K562 (cell line): Measurements from ENCODE around the gene LBX1. TPM values are rescaled to one million over a fixed set of nuclear protein-coding genes. Genes with fewer than 3 reads are reported as not detected.

ENCODE experiments used
- ATAC-seq: fragments of 200-7000 bp; cut with Tn5 transposase; 3 replicates; pipeline ENCODE4 v1.9.1; 2020; ENCODE audit warnings: moderate library complexity
- BruUV-seq: library from RNA; stranded (reverse); fragments of 400-500 nt; replicated peaks from 2 replicates; lab custom pipeline; 2021; lab: Mats Ljungman, UMichigan
- CTCF ChIA-PET: fragments of 300-600 bp; formaldehyde crosslinking; extraction: SDS; loops from one replicate; lab custom pipeline; 2021; ENCODE audit warnings: low intra/inter-chr PET ratio; lab: Yijun Ruan, JAX
- POLR2A ChIA-PET: fragments of 300-600, 350-650 bp; sonication (Branson Sonifier 250); formaldehyde crosslinking; extraction: SDS; loops from one replicate; lab custom pipeline; 2021; ENCODE audit warnings: antibody characterized with exemption, inconsistent platforms; lab: Yijun Ruan, JAX
- DNase-seq, 4 experiments: peaks; one replicate each; pipeline versions ENCODE4 v3.0.0 to v3.0.0-alpha.2; 2011 to 2018; ENCODE audit warnings: low spot score in 3 of 4, mixed read lengths in 3 of 4; ENCODE audit errors: extremely low read depth in 1 of 4
- FAIRE-seq: peaks from 2 replicates; lab custom pipeline; 2011; peaks lifted over from hg19 to GRCh38; lab: Jason Lieb, UNC
- H2AFZ ChIP-seq: 2 replicates; pipeline ENCODE4 v1.6.0; 2011; ENCODE audit warnings: low read depth, low read length, control low read depth, inconsistent platforms
- H3K27ac ChIP-seq: fragments of 200-600 bp; 3 replicates; pipeline ENCODE4 v1.8.0; 2011; ENCODE audit warnings: low read depth, mild to moderate bottlenecking, control low read depth, inconsistent platforms, low read length, moderate library complexity, mixed read lengths; ENCODE audit errors: extremely low read depth
- H3K27me3 ChIP-seq, 2 experiments: fragments of 300-600 bp in 1 of 2; 2 replicates in 1 of 2; 3 replicates in 1 of 2; pipeline versions ENCODE4 v1.6.0 to v1.8.0; 2011; ENCODE audit warnings: inconsistent platforms in 2 of 2, low read length in 2 of 2, mild to moderate bottlenecking in 1 of 2, mixed read lengths in 1 of 2, moderate library complexity in 1 of 2; ENCODE audit not compliant: control insufficient read depth in 2 of 2, insufficient read depth in 2 of 2
- H3K36me3 ChIP-seq: fragments of 300-600 bp; 3 replicates; pipeline ENCODE4 v1.8.0; 2011; ENCODE audit warnings: mild to moderate bottlenecking, low read length, inconsistent platforms; ENCODE audit not compliant: control insufficient read depth, insufficient read depth
- H3K4me1 ChIP-seq, 2 experiments: fragments of 200-600 bp in 1 of 2; replicated peaks in 1 of 2; 2 replicates in 1 of 2; 3 replicates in 1 of 2; pipeline versions ENCODE4 v1.5.1 to v1.8.0; 2011; ENCODE audit warnings: inconsistent platforms in 2 of 2, low read length in 2 of 2, mild to moderate bottlenecking in 1 of 2, mixed read lengths in 1 of 2, moderate library complexity in 1 of 2; ENCODE audit not compliant: control insufficient read depth in 2 of 2, insufficient read depth in 2 of 2
- H3K4me2 ChIP-seq: 2 replicates; pipeline ENCODE4 v1.6.1; 2011; ENCODE audit warnings: low read length, control low read depth, inconsistent platforms, mixed read lengths; ENCODE audit not compliant: insufficient read depth
- H3K4me3 ChIP-seq: fragments of 200-600 bp; sonication (generic), shearing (Covaris generic); 2 replicates; pipeline ENCODE4 v1.5.1; 2016; ENCODE audit warnings: control low read depth, inconsistent platforms
- H3K79me2 ChIP-seq: fragments of 200-600 bp; 3 replicates; pipeline ENCODE4 v1.8.0; 2011; ENCODE audit warnings: low read length, inconsistent platforms; ENCODE audit not compliant: control insufficient read depth, insufficient read depth
- H3K9ac ChIP-seq, 2 experiments: 2 replicates each; pipeline versions ENCODE4 v1.6.0 to v1.6.1; 2011; ENCODE audit warnings: low read depth in 2 of 2, low read length in 2 of 2, control low read depth in 1 of 2, inconsistent platforms in 1 of 2, mild to moderate bottlenecking in 1 of 2, mixed read lengths in 1 of 2; ENCODE audit not compliant: insufficient read depth in 1 of 2
- H3K9me1 ChIP-seq: one replicate; pipeline ENCODE4 v1.6.0; 2011; ENCODE audit warnings: inconsistent platforms, mild to moderate bottlenecking, low read length, moderate library complexity; ENCODE audit not compliant: control insufficient read depth, insufficient read depth
- H3K9me3 ChIP-seq: replicated peaks from 2 replicates; pipeline ENCODE4 v1.5.1; 2011; ENCODE audit warnings: low read depth, low read length, inconsistent platforms; ENCODE audit not compliant: control insufficient read depth, insufficient read depth
- H4K20me1 ChIP-seq: replicated peaks from 2 replicates; pipeline ENCODE4 v1.6.1; 2011; ENCODE audit warnings: low read length, inconsistent platforms, mixed read lengths; ENCODE audit not compliant: control insufficient read depth, insufficient read depth
- CEBPB ChIP-seq: fragments of 450-650 bp; IDR thresholded peaks from 2 replicates; pipeline ENCODE4 v1.6.1; 2016; ENCODE audit warnings: missing genetic modification characterization, missing compliant biosample characterization
- KAT7 ChIP-seq: sonication (generic); formaldehyde crosslinking; IDR thresholded peaks from 2 replicates; pipeline ENCODE4 v1.8.0; 2022; ENCODE audit warnings: missing genetic modification reagents, mild to moderate bottlenecking, borderline replicate concordance
- MED1 ChIP-seq: sonication (generic); formaldehyde crosslinking; IDR thresholded peaks from 2 replicates; pipeline ENCODE4 v1.8.1; 2023; ENCODE audit warnings: missing genetic modification reagents, borderline replicate concordance
- NCOR1 ChIP-seq: fragments of 450-650 bp; IDR thresholded peaks from 2 replicates; pipeline ENCODE4 v1.6.1; 2016; ENCODE audit warnings: mild to moderate bottlenecking, moderate library complexity
- RAD21 ChIP-seq, 2 experiments: fragments of 250-450 bp in 1 of 2; fragments of 450-650 bp in 1 of 2; sonication (Bioruptor Pico) in 1 of 2; formaldehyde crosslinking in 1 of 2; IDR thresholded peaks in 1 of 2; conservative IDR thresholded peaks in 1 of 2; 2 replicates each; pipeline versions ENCODE4 v1.4.0 to v1.8.0; 2020 to 2022; ENCODE audit warnings: mild to moderate bottlenecking in 2 of 2, moderate library complexity in 1 of 2
- SP2 ChIP-seq: IDR thresholded peaks from 2 replicates; pipeline ENCODE4 v1.6.1; 2011; ENCODE audit warnings: mild to moderate bottlenecking, low read depth, low read length, moderate library complexity; ENCODE audit not compliant: poor library complexity, severe bottlenecking; ENCODE audit errors: extremely low read depth
- ZNF217 ChIP-seq: sonication (generic); formaldehyde crosslinking; IDR thresholded peaks from 2 replicates; pipeline ENCODE4 v1.8.0; 2022; ENCODE audit warnings: mild to moderate bottlenecking, missing genetic modification reagents
- ZNF253 ChIP-seq: fragments of 250-450 bp; sonication (Bioruptor Pico); conservative IDR thresholded peaks from 2 replicates; pipeline ENCODE4 v1.6.1; 2021; ENCODE audit warnings: mild to moderate bottlenecking
- WGBS: fragments of 100-300 bp; shearing (Covaris generic); methylation state at CpG from one replicate; pipeline ENCODE4 v1.1.6; 2016; ENCODE audit warnings: low coverage, mixed read lengths; ENCODE audit not compliant: insufficient coverage; ENCODE audit errors: missing lambda C conversion rate; 5-methylcytosine and 5-hydroxymethylcytosine counted together
- in situ Hi-C: fragments of 300-500 bp; cut with MboI; formaldehyde crosslinking; loops from 4 replicates; pipeline ENCODE4 v1.15.0; 2018; ENCODE audit warnings: inconsistent platforms, mixed read lengths
- intact Hi-C: fragments of 100-400 bp; cut with micrococcal nuclease; formaldehyde crosslinking; loops from 2 replicates; pipeline ENCODE4 v1.14.2; 2022
- polyA plus RNA-seq, 8 experiments: library from polyadenylated mRNA; depleted of rRNA in 4 of 8; stranded (reverse) in 5 of 8; unstranded in 3 of 8; fragments of >200 nt; fragmentation: Nextera tagmentation in 2 of 8; fragmentation: Illumina TruSeq in 1 of 8; extraction: Ambion mirVana in 2 of 8; extraction: Trizol in 1 of 8; gene quantifications; 2 replicates each; pipeline versions ENCODE4 v1.2.1 to v1.2.3, GENCODE V29; 2011 to 2014; ENCODE audit warnings: inconsistent platforms in 1 of 8, missing spikeins in 1 of 8
- total RNA-seq, 7 experiments: library from RNA; depleted of rRNA in 6 of 7; stranded (reverse); fragments of >200 nt in 6 of 7; fragmentation: Illumina TruSeq in 2 of 7; extraction: Trizol in 2 of 7; gene quantifications; 2 replicates each; pipeline versions ENCODE4 v1.2.1 to v1.2.3, GENCODE V29; 2011 to 2021; ENCODE audit warnings: low replicate concordance in 1 of 7
- TF ChIP-seq, protein P1 (sequence below): IDR thresholded peaks from 3 replicates; pipeline ENCODE4 v1.6.1; 2011; ENCODE audit warnings: borderline replicate concordance, mild to moderate bottlenecking, moderate library complexity; ENCODE audit not compliant: insufficient read length; ENCODE audit errors: extremely low read depth

LBX1 gene
- total and polyA plus RNA-seq, 9 of the 15 experiments (the other 6 are each of a cell fraction or from before 2014, with no cell fraction given) = not detected

- no peaks in the 10 kb centered on the region for H3K79me2 ChIP-seq
- DNase-seq (no peak), FAIRE-seq (no peak), ATAC-seq (no peak)
- ChIA-PET POLR2A (interaction anchor here (0.5 kb wide), 1 partner anchor 510 kb away, joined by 4 read pairs; no protein-coding TSS in a partner anchor), CTCF (no interaction called here)
- TF ChIP-seq NCOR1 (no peak), MED1 (CRISPR knock-in tag) (no peak), CEBPB (tag) (peak; percentile 44)
- no TSS peak for BruUV-seq
- no peak overlapping the region for H3K4me2 ChIP-seq
- in situ Hi-C loops = no loop called here
- WGBS = 13% methylated on average over 20 of the region's 21 CpGs
- H3K4me3 ChIP-seq = no peak overlapping the region
- peaks cover 0 to 10% of the 10 kb centered on the region in 2 experiments; a peak in 2 of 5 replicates for H3K4me1 ChIP-seq
- no peaks in the 10 kb centered on the region for H3K9me1 ChIP-seq
- H2AFZ ChIP-seq = no peak overlapping the region
- no peaks in the 10 kb centered on the region for H4K20me1 ChIP-seq
- intact Hi-C loops = no loop called here
- no peaks in the 10 kb centered on the region for H3K36me3 ChIP-seq
- no peak overlapping the region for H3K27ac ChIP-seq
- no peaks in the 10 kb centered on the region for H3K9me3 ChIP-seq
- no peak overlapping the region for H3K9ac ChIP-seq
- H3K27me3 ChIP-seq = peaks cover 18 to 62% of the 10 kb centered on the region in 2 experiments
Observed at GRCh38 chr10:101241840-101242707, 12.8 kb upstream of the LBX1 start.

- POLR2A ChIA-PET = interaction anchor here (0.6 kb wide), 1 partner anchor 41 kb away, joined by 3 read pairs; no protein-coding TSS in a partner anchor
- peak; percentile 33 to 53 (median 45) for DNase-seq
- TF ChIP-seq RAD21 (CRISPR knock-in tag; conservative IDR thresholded peaks at IDR 0.05 in 1 of 2, IDR thresholded peaks at IDR 0.05 in 1 of 2) (peak in 1 of 2 experiments; percentile 22; a peak in 1 of 4 replicates), SP2 (no peak), ZNF217 (CRISPR knock-in tag) (no peak), KAT7 (CRISPR knock-in tag) (no peak), ZNF253 (CRISPR knock-in tag) (no peak)
- TF ChIP-seq, protein P1, sequence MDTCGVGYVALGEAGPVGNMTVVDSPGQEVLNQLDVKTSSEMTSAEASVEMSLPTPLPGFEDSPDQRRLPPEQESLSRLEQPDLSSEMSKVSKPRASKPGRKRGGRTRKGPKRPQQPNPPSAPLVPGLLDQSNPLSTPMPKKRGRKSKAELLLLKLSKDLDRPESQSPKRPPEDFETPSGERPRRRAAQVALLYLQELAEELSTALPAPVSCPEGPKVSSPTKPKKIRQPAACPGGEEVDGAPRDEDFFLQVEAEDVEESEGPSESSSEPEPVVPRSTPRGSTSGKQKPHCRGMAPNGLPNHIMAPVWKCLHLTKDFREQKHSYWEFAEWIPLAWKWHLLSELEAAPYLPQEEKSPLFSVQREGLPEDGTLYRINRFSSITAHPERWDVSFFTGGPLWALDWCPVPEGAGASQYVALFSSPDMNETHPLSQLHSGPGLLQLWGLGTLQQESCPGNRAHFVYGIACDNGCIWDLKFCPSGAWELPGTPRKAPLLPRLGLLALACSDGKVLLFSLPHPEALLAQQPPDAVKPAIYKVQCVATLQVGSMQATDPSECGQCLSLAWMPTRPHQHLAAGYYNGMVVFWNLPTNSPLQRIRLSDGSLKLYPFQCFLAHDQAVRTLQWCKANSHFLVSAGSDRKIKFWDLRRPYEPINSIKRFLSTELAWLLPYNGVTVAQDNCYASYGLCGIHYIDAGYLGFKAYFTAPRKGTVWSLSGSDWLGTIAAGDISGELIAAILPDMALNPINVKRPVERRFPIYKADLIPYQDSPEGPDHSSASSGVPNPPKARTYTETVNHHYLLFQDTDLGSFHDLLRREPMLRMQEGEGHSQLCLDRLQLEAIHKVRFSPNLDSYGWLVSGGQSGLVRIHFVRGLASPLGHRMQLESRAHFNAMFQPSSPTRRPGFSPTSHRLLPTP = no peak
Observed at GRCh38 chr10:101238732-101239105, 9.5 kb upstream of the LBX1 start.

More at GRCh38 chr10:101238732-101239105, 9.5 kb upstream of the LBX1 start:
- no TSS peak for BruUV-seq
- in situ Hi-C loops = no loop called here
- Histone ChIP-seq H3K9me3 (no peaks in the 10 kb centered on the region), H3K27me3 (peaks cover 27 to 74% of the 10 kb centered on the region in 2 experiments), H3K9ac (no peak overlapping the region; a peak in 1 of 4 replicates), H3K4me3 (no peak overlapping the region), H3K4me1 (peaks cover 0 to 19% of the 10 kb centered on the region in 2 experiments; a peak in 2 of 5 replicates), H2AFZ (no peak overlapping the region), H3K36me3 (no peaks in the 10 kb centered on the region), H3K79me2 (no peaks in the 10 kb centered on the region), H3K9me1 (no peaks in the 10 kb centered on the region), H3K4me2 (no peak overlapping the region), H4K20me1 (no peaks in the 10 kb centered on the region), H3K27ac (no peak overlapping the region)
- CTCF ChIA-PET = interaction anchor here (1.2 kb wide), 1 partner anchor 77 kb away, joined by 3 read pairs; no protein-coding TSS in a partner anchor
- under 1% methylated on average over 24 of the region's 24 CpGs for WGBS
- intact Hi-C loops = no loop called here
- peak; percentile 94 for ATAC-seq
- FAIRE-seq = no peak
